HEK293 (cell line): ENCODE results near the gene SETD1B.

ENCODE experiments used
- CTCF ChIP-seq: fragments of 450-650 bp; formaldehyde crosslinking; IDR thresholded peaks from 2 replicates; pipeline ENCODE4 v1.5.1; 2016; ENCODE audit warnings: missing biosample characterization, missing genetic modification characterization
- HIC1 ChIP-seq: fragments of 450-650 bp; formaldehyde crosslinking; IDR thresholded peaks from 2 replicates; pipeline ENCODE4 v1.5.1; 2016; ENCODE audit warnings: missing biosample characterization, missing genetic modification characterization
- IKZF3 ChIP-seq: fragments of 450-650 bp; IDR thresholded peaks from 2 replicates; pipeline ENCODE4 v1.5.0; 2018; ENCODE audit warnings: missing biosample characterization, mild to moderate bottlenecking, missing genetic modification characterization, moderate library complexity
- KLF16 ChIP-seq: fragments of 450-650 bp; formaldehyde crosslinking; IDR thresholded peaks from 2 replicates; pipeline ENCODE4 v1.5.1; 2017; ENCODE audit warnings: missing biosample characterization, missing genetic modification characterization
- KLF17 ChIP-seq: fragments of 450-650 bp; formaldehyde crosslinking; IDR thresholded peaks from 2 replicates; pipeline ENCODE4 v1.5.1; 2016; ENCODE audit warnings: missing biosample characterization, missing genetic modification characterization
- KLF7 ChIP-seq: fragments of 450-650 bp; formaldehyde crosslinking; IDR thresholded peaks from 2 replicates; pipeline ENCODE4 v1.5.1; 2016; ENCODE audit warnings: missing biosample characterization, missing genetic modification characterization, borderline replicate concordance
- SP7 ChIP-seq: fragments of 450-650 bp; formaldehyde crosslinking; IDR thresholded peaks from 2 replicates; pipeline ENCODE4 v1.5.1; 2016; ENCODE audit warnings: missing biosample characterization, missing genetic modification characterization
- ZBTB1 ChIP-seq: fragments of 450-650 bp; formaldehyde crosslinking; IDR thresholded peaks from 2 replicates; pipeline ENCODE4 v1.5.1; 2016; ENCODE audit warnings: missing biosample characterization, missing genetic modification characterization
- ZNF112 ChIP-seq: fragments of 450-650 bp; formaldehyde crosslinking; IDR thresholded peaks from 2 replicates; pipeline ENCODE4 v1.5.0; 2017; ENCODE audit warnings: missing biosample characterization, missing genetic modification characterization
- ZNF148 ChIP-seq: fragments of 450-650 bp; formaldehyde crosslinking; IDR thresholded peaks from 2 replicates; pipeline ENCODE4 v1.5.0; 2017; ENCODE audit warnings: missing biosample characterization, missing genetic modification characterization, borderline replicate concordance
- ZNF2 ChIP-seq: fragments of 450-650 bp; formaldehyde crosslinking; IDR thresholded peaks from 2 replicates; pipeline ENCODE4 v1.5.1; 2016; ENCODE audit warnings: missing biosample characterization, missing genetic modification characterization
- ZNF37A ChIP-seq: fragments of 450-650 bp; IDR thresholded peaks from 2 replicates; pipeline ENCODE4 v1.5.1; 2018; ENCODE audit warnings: missing biosample characterization, missing genetic modification characterization
- ZNF394 ChIP-seq: fragments of 450-650 bp; formaldehyde crosslinking; IDR thresholded peaks from 2 replicates; pipeline ENCODE4 v1.5.1; 2016; ENCODE audit warnings: missing biosample characterization, missing genetic modification characterization, mild to moderate bottlenecking, moderate library complexity, borderline replicate concordance
- ZNF398 ChIP-seq: fragments of 450-650 bp; formaldehyde crosslinking; IDR thresholded peaks from 2 replicates; pipeline ENCODE4 v1.5.1; 2017; ENCODE audit warnings: missing biosample characterization, missing genetic modification characterization
- ZNF514 ChIP-seq: fragments of 450-650 bp; formaldehyde crosslinking; IDR thresholded peaks from 2 replicates; pipeline ENCODE4 v1.5.1; 2016; ENCODE audit warnings: missing biosample characterization, missing genetic modification characterization
- ZNF560 ChIP-seq: fragments of 450-650 bp; formaldehyde crosslinking; IDR thresholded peaks from 2 replicates; pipeline ENCODE4 v1.5.1; 2017; ENCODE audit warnings: missing biosample characterization, missing genetic modification characterization, borderline replicate concordance
- ZNF600 ChIP-seq: fragments of 450-650 bp; formaldehyde crosslinking; IDR thresholded peaks from 2 replicates; pipeline ENCODE4 v1.5.1; 2016; ENCODE audit warnings: missing biosample characterization, missing genetic modification characterization
- ZNF76 ChIP-seq: fragments of 450-650 bp; formaldehyde crosslinking; IDR thresholded peaks from 2 replicates; pipeline ENCODE4; 2016; ENCODE audit warnings: low read depth, missing biosample characterization, missing genetic modification characterization, borderline replicate concordance
- TF ChIP-seq, protein P1 (sequence below): fragments of 450-650 bp; formaldehyde crosslinking; IDR thresholded peaks from 2 replicates; pipeline ENCODE4 v1.5.1; 2016; ENCODE audit warnings: missing biosample characterization, missing genetic modification characterization
- TF ChIP-seq, protein P2 (sequence below): fragments of 450-650 bp; formaldehyde crosslinking; IDR thresholded peaks from 2 replicates; pipeline ENCODE4 v1.5.1; 2016; ENCODE audit warnings: missing biosample characterization, missing genetic modification characterization
- TF ChIP-seq, protein P3 (sequence below): sonication (generic); formaldehyde crosslinking; IDR thresholded peaks from 2 replicates; pipeline ENCODE4 v1.8.1; 2022; ENCODE audit warnings: mild to moderate bottlenecking, moderate library complexity, missing genetic modification reagents

Gene SETD1B

GRCh38 chr12:121793838-121794533 lies 9.8 kb upstream of the SETD1B start (continued):
- TF ChIP-seq, protein P1, sequence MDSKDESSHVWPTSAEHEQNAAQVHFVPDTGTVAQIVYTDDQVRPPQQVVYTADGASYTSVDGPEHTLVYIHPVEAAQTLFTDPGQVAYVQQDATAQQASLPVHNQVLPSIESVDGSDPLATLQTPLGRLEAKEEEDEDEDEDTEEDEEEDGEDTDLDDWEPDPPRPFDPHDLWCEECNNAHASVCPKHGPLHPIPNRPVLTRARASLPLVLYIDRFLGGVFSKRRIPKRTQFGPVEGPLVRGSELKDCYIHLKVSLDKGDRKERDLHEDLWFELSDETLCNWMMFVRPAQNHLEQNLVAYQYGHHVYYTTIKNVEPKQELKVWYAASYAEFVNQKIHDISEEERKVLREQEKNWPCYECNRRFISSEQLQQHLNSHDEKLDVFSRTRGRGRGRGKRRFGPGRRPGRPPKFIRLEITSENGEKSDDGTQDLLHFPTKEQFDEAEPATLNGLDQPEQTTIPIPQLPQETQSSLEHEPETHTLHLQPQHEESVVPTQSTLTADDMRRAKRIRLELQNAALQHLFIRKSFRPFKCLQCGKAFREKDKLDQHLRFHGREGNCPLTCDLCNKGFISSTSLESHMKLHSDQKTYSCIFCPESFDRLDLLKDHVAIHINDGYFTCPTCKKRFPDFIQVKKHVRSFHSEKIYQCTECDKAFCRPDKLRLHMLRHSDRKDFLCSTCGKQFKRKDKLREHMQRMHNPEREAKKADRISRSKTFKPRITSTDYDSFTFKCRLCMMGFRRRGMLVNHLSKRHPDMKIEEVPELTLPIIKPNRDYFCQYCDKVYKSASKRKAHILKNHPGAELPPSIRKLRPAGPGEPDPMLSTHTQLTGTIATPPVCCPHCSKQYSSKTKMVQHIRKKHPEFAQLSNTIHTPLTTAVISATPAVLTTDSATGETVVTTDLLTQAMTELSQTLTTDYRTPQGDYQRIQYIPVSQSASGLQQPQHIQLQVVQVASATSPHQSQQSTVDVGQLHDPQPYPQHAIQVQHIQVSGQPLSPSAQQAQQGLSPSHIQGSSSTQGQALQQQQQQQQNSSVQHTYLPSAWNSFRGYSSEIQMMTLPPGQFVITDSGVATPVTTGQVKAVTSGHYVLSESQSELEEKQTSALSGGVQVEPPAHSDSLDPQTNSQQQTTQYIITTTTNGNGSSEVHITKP (tag by site-specific recombination), result no peak; the same call in 1 of the 2 replicates
- TF ChIP-seq HIC1 (tag by site-specific recombination) (peak; percentile 93), KLF7 (tag by site-specific recombination) (peak; percentile 34; the same call in 1 of the 2 replicates), ZNF398 (no peak), ZBTB1 (peak; percentile 91), CTCF (peak; percentile 100), ZNF148 (tag by site-specific recombination) (no peak), ZNF37A (tag by site-specific recombination) (no peak), ZNF112 (tag by site-specific recombination) (no peak), ZNF76 (tag by site-specific recombination) (0 out of 2 replicates have a peak, but pooled peaks have one; percentile 61), ZNF394 (tag by site-specific recombination) (peak; percentile 80), IKZF3 (tag by site-specific recombination) (0 out of 2 replicates have a peak, but pooled peaks have one; percentile 35), ZNF600 (tag by site-specific recombination) (peak; percentile 78; the same call in 1 of the 2 replicates), ZNF2 (tag by site-specific recombination) (peak; percentile 95), SP7 (tag by site-specific recombination) (peak; percentile 85), KLF17 (tag by site-specific recombination) (peak; percentile 91), ZNF560 (tag by site-specific recombination) (no peak), ZNF514 (tag by site-specific recombination) (no peak), KLF16 (tag by site-specific recombination) (peak; percentile 81)
- TF ChIP-seq, protein P2, sequence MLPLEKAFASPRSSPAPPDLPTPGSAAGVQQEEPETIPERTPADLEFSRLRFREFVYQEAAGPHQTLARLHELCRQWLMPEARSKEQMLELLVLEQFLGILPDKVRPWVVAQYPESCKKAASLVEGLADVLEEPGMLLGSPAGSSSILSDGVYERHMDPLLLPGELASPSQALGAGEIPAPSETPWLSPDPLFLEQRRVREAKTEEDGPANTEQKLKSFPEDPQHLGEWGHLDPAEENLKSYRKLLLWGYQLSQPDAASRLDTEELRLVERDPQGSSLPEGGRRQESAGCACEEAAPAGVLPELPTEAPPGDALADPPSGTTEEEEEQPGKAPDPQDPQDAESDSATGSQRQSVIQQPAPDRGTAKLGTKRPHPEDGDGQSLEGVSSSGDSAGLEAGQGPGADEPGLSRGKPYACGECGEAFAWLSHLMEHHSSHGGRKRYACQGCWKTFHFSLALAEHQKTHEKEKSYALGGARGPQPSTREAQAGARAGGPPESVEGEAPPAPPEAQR (tag by site-specific recombination), result 0 out of 2 replicates have a peak, but pooled peaks have one; percentile 33
- TF ChIP-seq, protein P3, sequence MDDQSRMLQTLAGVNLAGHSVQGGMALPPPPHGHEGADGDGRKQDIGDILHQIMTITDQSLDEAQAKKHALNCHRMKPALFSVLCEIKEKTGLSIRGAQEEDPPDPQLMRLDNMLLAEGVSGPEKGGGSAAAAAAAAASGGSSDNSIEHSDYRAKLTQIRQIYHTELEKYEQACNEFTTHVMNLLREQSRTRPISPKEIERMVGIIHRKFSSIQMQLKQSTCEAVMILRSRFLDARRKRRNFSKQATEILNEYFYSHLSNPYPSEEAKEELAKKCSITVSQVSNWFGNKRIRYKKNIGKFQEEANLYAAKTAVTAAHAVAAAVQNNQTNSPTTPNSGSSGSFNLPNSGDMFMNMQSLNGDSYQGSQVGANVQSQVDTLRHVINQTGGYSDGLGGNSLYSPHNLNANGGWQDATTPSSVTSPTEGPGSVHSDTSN (CRISPR knock-in tag), result peak; percentile 92
